Neutrophil (primary cell): Measurements from ENCODE around the gene SLC7A6.

ENCODE experiments used
- H3K27ac ChIP-seq: fragments of 200-600 bp; sonication (generic); 2 replicates; pipeline ENCODE4 v1.5.1; 2016; ENCODE audit warnings: mild to moderate bottlenecking, moderate library complexity
- H3K27me3 ChIP-seq: fragments of 200-600 bp; sonication (generic); 2 replicates; pipeline ENCODE4 v1.6.0; 2016; ENCODE audit warnings: mild to moderate bottlenecking
- H3K36me3 ChIP-seq: fragments of 200-600 bp; sonication (generic); 2 replicates; pipeline ENCODE4 v1.5.1; 2017
- H3K4me1 ChIP-seq, 2 experiments: fragments of 200-600 bp in 1 of 2; sonication (generic) in 1 of 2; 1 replicate in 1 of 2; 2 replicates in 1 of 2; pipeline versions ENCODE4 v1.5.1 to v1.6.1; 2013 to 2016; ENCODE audit warnings: low read depth in 1 of 2, low read length in 1 of 2, mild to moderate bottlenecking in 1 of 2, moderate library complexity in 1 of 2; ENCODE audit not compliant: control insufficient read depth in 1 of 2, insufficient read depth in 1 of 2
- H3K4me3 ChIP-seq, 2 experiments: fragments of 200-600 bp in 1 of 2; sonication (generic) in 1 of 2; 1 replicate in 1 of 2; 2 replicates in 1 of 2; pipeline ENCODE4 v1.5.1; 2013 to 2016; ENCODE audit warnings: low read depth in 1 of 2, low read length in 1 of 2, mild to moderate bottlenecking in 1 of 2, moderate library complexity in 1 of 2
- H3K9me3 ChIP-seq: fragments of 200-600 bp; sonication (generic); 2 replicates; pipeline ENCODE4 v1.5.1; 2016
- CTCF ChIP-seq: fragments of 200-600 bp; sonication (generic); IDR thresholded peaks from 2 replicates; pipeline ENCODE4 v1.5.1; 2016; ENCODE audit warnings: antibody characterized with exemption

SLC7A6 gene

GRCh38 chr16:68267612-68268405 is 3.5 kb downstream of the SLC7A6 start:
- no peaks in the 10 kb centered on the region for H3K27me3 ChIP-seq
- H3K4me3 ChIP-seq, result no peak overlapping the region
- no peaks in the 10 kb centered on the region for H3K9me3 ChIP-seq
- H3K27ac ChIP-seq, result no peak overlapping the region
- H3K4me1 ChIP-seq, result peaks cover 21 to 23% of the 10 kb centered on the region in 2 experiments
- no peak for TF ChIP-seq CTCF
- no peaks in the 10 kb centered on the region for H3K36me3 ChIP-seq

GRCh38 chr16:68269793-68270192 is 5.5 kb downstream of the SLC7A6 start:
- H3K27ac ChIP-seq, result no peak overlapping the region
- H3K4me1 ChIP-seq, result peaks cover 9 to 11% of the 10 kb centered on the region in 2 experiments
- no peaks in the 10 kb centered on the region for H3K36me3 ChIP-seq
- H3K27me3 ChIP-seq, result no peaks in the 10 kb centered on the region
- H3K9me3 ChIP-seq, result no peaks in the 10 kb centered on the region
- H3K4me3 ChIP-seq, result no peak overlapping the region
- no peak for TF ChIP-seq CTCF

- H3K36me3 ChIP-seq, result no peaks in the 10 kb centered on the region
- H3K27ac ChIP-seq, result no peak overlapping the region
- no peaks in the 10 kb centered on the region for H3K9me3 ChIP-seq
- no peak for TF ChIP-seq CTCF
- H3K27me3 ChIP-seq, result no peaks in the 10 kb centered on the region
- peaks cover 4 to 5% of the 10 kb centered on the region in 2 experiments for H3K4me1 ChIP-seq
- no peak overlapping the region for H3K4me3 ChIP-seq
These were observed 6.0 kb downstream of the SLC7A6 start for GRCh38 chr16:68270353-68270752.

- H3K9me3 ChIP-seq, result no peaks in the 10 kb centered on the region
- no peaks in the 10 kb centered on the region for H3K36me3 ChIP-seq
- H3K27me3 ChIP-seq, result no peaks in the 10 kb centered on the region
- H3K4me1 ChIP-seq, result no peaks in the 10 kb centered on the region
- no peak overlapping the region for H3K27ac ChIP-seq
- no peak overlapping the region for H3K4me3 ChIP-seq
- TF ChIP-seq CTCF, result no peak
These were observed 8.3 kb downstream of the SLC7A6 start for GRCh38 chr16:68272507-68273209.

- H3K4me3 ChIP-seq, result no peak overlapping the region
- H3K27me3 ChIP-seq, result no peaks in the 10 kb centered on the region
- no peak for TF ChIP-seq CTCF
- no peaks in the 10 kb centered on the region for H3K36me3 ChIP-seq
- H3K9me3 ChIP-seq, result no peaks in the 10 kb centered on the region
- no peak overlapping the region for H3K27ac ChIP-seq
- H3K4me1 ChIP-seq, result no peaks in the 10 kb centered on the region
These were observed 9.1 kb downstream of the SLC7A6 start for GRCh38 chr16:68273459-68273858.
